GM21723 (cell line): Measurements from ENCODE around the gene TANC1.
"Not testable (repeated sequence)": the region's sequence is repeated elsewhere in the genome, so short reads cannot be mapped to it uniquely, and the experiment has no call there.

Experiments
- ATAC-seq: cut with Tn5 transposase; IDR thresholded peaks from one replicate; pipeline ENCODE4 v1.9.1; 2021; ENCODE audit warnings: mild to moderate bottlenecking, moderate library complexity; ENCODE audit not compliant: unreplicated experiment

TANC1 gene

DNA sequence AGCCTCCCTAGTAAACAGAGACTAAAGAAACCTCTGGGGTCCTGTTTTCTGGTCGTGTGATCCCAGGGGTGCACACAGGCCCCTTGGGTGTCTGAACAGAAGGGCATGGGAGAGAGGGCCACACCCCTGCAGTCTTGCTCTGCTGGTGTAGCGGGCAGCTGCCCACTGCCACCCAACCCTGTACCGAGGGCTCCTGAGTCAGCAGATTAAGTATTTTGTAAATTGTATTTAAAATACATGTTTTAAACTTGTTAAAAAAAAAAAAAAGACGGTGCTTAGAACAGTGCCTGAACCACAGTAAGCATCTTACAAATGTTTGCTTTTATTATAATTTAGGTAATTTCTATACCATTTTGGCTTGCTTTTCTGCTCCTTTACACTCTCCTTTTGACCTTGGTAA, 113.7 kb downstream of the TANC1 start:
- no peak for ATAC-seq

GRCh38 chr2:159084384-159085370, 116.2 kb downstream of the TANC1 start:
- ATAC-seq = no peak

- ATAC-seq = no peak
Measured at GRCh38 chr2:159086342-159086741, 117.9 kb downstream of the TANC1 start.

DNA sequence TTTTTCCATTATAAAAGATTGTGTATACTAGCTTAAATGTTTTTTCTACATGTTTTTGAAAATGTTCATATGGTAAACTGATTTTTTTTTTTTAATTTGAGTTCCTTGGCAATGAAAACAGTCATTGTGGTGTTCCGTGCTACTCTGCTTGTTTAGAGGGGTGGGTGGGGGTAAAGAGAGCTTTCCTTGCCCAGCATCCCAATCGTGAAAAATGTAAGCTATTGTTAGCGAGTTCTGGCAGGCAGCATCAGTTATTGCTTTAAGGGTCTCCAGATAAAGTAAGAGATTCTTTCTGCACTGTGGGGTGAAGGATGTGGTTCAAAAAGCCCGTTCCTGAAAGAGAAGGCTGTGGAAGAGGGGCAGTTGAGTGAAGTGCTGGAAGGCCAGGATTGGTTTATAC, 118.4 kb downstream of the TANC1 start:
- no peak for ATAC-seq

GRCh38 chr2:159088906-159089305, 120.5 kb downstream of the TANC1 start:
- no peak for ATAC-seq

DNA sequence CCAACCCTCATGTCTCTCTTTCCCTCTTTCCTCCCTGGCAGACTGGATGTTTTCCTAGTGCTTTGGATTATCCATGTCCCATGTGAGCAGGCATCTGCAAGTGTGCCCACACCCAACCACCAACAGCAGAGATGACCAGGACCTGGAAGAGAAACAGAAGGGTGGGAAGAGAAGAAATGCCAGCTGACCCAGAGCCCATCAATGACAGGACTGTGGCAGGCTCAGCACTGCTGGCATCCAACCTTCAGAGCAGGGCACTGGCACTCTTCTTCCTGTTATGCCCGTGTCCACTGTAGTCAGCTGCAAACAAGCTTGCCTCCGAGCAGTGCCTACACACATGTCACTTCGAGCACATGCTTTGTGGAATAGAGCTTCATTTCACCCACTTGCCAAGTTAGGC, 121.1 kb downstream of the TANC1 start:
- ATAC-seq = no peak

- ATAC-seq = peak; percentile 82
Measured at GRCh38 chr2:159090514-159091201, 122.2 kb downstream of the TANC1 start.

- ATAC-seq = no peak
Measured at GRCh38 chr2:159091381-159091780, 122.9 kb downstream of the TANC1 start.

DNA sequence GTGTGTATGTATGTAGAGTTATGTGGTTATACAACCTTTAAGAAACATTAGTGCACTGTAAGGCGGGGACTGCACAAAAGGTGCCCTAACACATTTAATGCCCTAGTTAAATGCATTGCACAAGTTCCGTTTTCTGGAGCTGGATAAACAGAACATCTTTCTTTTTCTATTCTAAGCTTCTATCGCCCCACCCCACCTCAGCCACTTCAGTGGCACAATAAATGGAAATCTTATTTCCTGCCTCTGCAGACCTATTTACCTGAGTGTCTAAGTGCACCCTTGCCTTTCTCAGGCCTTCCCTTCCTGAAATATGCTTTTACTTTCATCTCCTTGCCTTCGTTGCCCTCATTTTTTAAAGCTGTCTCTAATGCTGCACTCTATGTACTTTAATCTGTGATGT, 123.5 kb downstream of the TANC1 start:
- peak; percentile 59 for ATAC-seq

- ATAC-seq = no peak
Measured at GRCh38 chr2:159093497-159093896, 125.1 kb downstream of the TANC1 start.

- ATAC-seq = no peak
Measured at GRCh38 chr2:159094173-159094737, 125.8 kb downstream of the TANC1 start.

DNA sequence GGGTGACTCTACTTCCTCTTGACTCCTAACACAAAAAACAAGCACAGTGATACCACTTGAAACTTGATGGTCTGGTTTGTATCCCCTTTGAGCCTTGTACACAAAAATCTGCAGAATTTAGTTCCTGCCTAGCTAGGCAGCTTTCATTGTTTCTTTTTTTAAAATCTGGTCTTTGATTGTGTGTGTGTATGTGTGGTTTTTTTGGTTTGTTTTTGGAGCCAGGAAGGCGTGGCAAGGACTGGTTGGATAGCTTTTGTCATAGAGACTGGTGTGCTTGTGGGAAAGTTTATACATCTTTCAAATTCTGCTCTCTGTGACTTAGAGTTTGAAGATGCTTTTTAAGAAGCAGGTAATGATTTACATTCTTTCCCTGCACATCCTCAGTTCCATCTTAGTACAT, 127.4 kb downstream of the TANC1 start:
- no peak for ATAC-seq

DNA sequence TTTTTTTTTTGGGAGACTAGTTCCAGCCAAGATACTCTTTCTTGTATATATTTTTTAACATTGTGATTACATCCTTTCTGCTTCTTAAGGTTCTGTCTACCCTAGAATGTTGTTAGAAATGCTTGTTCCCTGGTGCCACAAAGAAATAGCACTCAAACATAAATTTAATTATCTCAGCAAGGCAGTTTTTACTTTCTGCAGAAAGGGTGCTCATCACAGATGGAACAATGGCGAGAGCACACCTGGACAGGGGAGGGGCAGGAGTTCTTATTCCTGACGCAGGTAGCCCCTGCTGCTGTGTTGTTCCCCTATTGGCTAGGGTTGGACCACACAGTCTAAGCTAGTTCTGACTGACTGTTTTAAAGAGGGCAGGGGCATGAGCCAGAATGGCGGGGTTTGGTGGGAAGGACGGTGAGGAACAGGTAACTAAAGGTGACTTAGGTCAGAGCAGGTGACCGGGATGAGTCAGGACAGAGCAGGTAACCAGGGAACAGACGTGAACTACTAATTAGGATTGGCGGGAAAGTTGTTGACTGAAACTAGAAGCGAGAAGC, 127.9 kb downstream of the TANC1 start:
- not testable (repeated sequence) for ATAC-seq

GRCh38 chr2:159096901-159097300, 128.5 kb downstream of the TANC1 start:
- no peak for ATAC-seq

GRCh38 chr2:159098361-159098760, 129.9 kb downstream of the TANC1 start:
- no peak for ATAC-seq

DNA sequence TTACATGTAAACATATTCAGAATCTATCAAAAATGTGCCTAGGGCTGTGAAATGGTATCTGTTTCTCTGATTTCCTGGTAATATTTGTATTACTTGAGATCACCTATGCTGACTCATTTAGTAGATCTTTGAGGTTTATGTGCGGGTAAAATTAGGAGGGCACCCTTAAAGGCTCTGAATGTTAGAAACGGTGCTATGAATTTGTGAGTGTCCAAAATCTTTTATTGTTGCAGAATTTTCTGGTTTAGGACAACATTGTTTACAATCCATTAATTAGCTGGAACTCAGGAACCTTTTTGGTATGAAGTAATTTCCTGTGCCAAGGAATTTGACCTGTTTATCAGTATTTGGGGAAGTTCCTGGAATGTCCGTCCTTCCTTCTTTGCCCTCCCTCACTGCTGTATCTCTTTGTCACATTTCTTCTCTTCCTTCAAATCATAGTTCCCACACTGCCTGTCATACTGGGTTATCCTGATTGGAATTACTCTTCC, 130.5 kb downstream of the TANC1 start:
- no peak for ATAC-seq

DNA sequence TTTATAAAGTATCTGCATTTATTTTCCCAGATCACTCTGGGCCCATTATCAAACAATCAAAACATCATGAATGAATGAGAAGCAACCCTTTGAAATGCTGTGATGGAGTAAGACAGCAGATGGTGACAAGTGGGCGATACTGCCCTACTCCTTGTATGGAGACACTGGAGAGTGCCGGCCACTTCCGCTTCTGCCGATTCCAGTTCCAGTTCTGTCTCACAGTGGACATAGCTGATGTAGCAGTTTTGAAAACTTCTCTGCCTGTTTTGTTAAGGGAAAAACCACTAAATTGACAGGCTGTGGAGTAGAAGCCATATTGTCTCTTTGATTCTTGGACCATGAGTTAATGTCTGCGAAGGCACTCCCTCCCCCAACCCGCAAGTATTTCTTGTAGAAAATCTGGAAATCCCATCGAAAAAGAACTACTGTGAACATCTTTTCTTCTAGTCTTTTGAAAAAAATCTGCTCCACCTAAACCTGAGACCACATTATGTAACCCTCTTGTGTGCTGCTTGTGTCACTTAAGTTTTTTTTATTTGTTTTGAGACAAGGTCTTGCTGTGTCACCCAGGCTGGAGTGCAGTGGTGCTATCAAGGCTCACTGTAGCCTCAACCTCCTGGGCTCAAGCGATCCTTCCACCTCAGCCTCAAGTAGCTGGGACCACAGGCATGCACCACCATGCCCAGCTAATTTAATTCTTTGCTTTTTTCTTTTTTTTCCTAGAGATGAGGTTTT, 133.5 kb downstream of the TANC1 start:
- ATAC-seq = no peak

GRCh38 chr2:159103411-159103810, 135.0 kb downstream of the TANC1 start:
- ATAC-seq = no peak

GRCh38 chr2:159106109-159106508, 137.7 kb downstream of the TANC1 start:
- no peak for ATAC-seq

GRCh38 chr2:159108181-159108893, 139.9 kb downstream of the TANC1 start:
- ATAC-seq = no peak
